ENCODE results near the gene LCA5L.
A peak's percentile ranks its signal among the peaks of the same experiment; 100 is the strongest.
"Not testable (repeated sequence)": the region's sequence is repeated elsewhere in the genome, so short reads cannot be mapped to it uniquely, and the experiment has no call there.

Gene LCA5L

GRCh38 chr21:39386899-39387298, 58.7 kb downstream of the LCA5L start:
- no peak for DNase-seq

GRCh38 chr21:39386194-39386593, 59.4 kb downstream of the LCA5L start:
- DNase-seq, result no peak

GRCh38 chr21:39385299-39386145, 60.1 kb downstream of the LCA5L start:
- no peak for DNase-seq

- no peak for DNase-seq
Observed at GRCh38 chr21:39384674-39385298, 60.8 kb downstream of the LCA5L start.

GRCh38 chr21:39382096-39382495, 63.5 kb downstream of the LCA5L start:
- DNase-seq, result not testable (repeated sequence)

GRCh38 chr21:39381009-39381408, 64.6 kb downstream of the LCA5L start:
- no peak for DNase-seq

GRCh38 chr21:39379986-39380891, 65.3 kb downstream of the LCA5L start:
- DNase-seq, result peak; percentile 51

- DNase-seq, result no peak
Observed at GRCh38 chr21:39377444-39378050, 68.0 kb downstream of the LCA5L start.

- DNase-seq, result no peak
Observed at GRCh38 chr21:39375446-39375845, 70.1 kb downstream of the LCA5L start.

- DNase-seq, result no peak
Observed at GRCh38 chr21:39374046-39374445, 71.5 kb downstream of the LCA5L start.

- no peak for DNase-seq
Observed at GRCh38 chr21:39373634-39374033, 71.9 kb downstream of the LCA5L start.

- not testable (repeated sequence) for DNase-seq
Observed at GRCh38 chr21:39369896-39370288, 75.7 kb downstream of the LCA5L start.

GRCh38 chr21:39367783-39368182, 77.8 kb downstream of the LCA5L start:
- DNase-seq, result no peak

GRCh38 chr21:39366563-39366962, 79.0 kb downstream of the LCA5L start:
- DNase-seq, result no peak

GRCh38 chr21:39364949-39365348, 80.6 kb downstream of the LCA5L start:
- DNase-seq, result no peak

- no peak for DNase-seq
Observed at GRCh38 chr21:39363607-39364555, 81.7 kb downstream of the LCA5L start.

GRCh38 chr21:39362733-39363132, 82.8 kb downstream of the LCA5L start:
- no peak for DNase-seq

GRCh38 chr21:39359382-39359781, 86.2 kb downstream of the LCA5L start:
- no peak for DNase-seq

All from NCI-H1436 treated with DMSO at 0.1 percent for 48 hours (cell line).